GM21619 (cell line): ENCODE results near the gene YKT6.

Source experiments
- ATAC-seq: cut with Tn5 transposase; IDR thresholded peaks from one replicate; pipeline ENCODE4 v1.9.1; 2021; ENCODE audit not compliant: unreplicated experiment

YKT6 gene

GRCh38 chr7:44217852-44218402 lies 17.1 kb downstream of the YKT6 start:
- ATAC-seq, result no peak

GRCh38 chr7:44218418-44219201 lies 17.8 kb downstream of the YKT6 start:
- no peak for ATAC-seq

- no peak for ATAC-seq
Observed at GRCh38 chr7:44219371-44220045, 18.7 kb downstream of the YKT6 start.

- no peak for ATAC-seq
Observed at GRCh38 chr7:44220046-44220357, 19.2 kb downstream of the YKT6 start.

- ATAC-seq, result no peak
Observed at GRCh38 chr7:44220358-44221112, 19.8 kb downstream of the YKT6 start.

GRCh38 chr7:44221231-44221791 lies 20.5 kb downstream of the YKT6 start:
- no peak for ATAC-seq

GRCh38 chr7:44222074-44222473 lies 21.3 kb downstream of the YKT6 start:
- no peak for ATAC-seq

GRCh38 chr7:44222776-44223261 lies 22.0 kb downstream of the YKT6 start:
- ATAC-seq, result no peak

GRCh38 chr7:44223362-44224079 lies 22.7 kb downstream of the YKT6 start:
- ATAC-seq, result no peak

GRCh38 chr7:44224080-44224973 lies 23.5 kb downstream of the YKT6 start:
- ATAC-seq, result no peak

- no peak for ATAC-seq
Observed at GRCh38 chr7:44224974-44225565, 24.3 kb downstream of the YKT6 start.

GRCh38 chr7:44225566-44226395 lies 25.0 kb downstream of the YKT6 start:
- ATAC-seq, result no peak

- ATAC-seq, result no peak
Observed at GRCh38 chr7:44226396-44226753, 25.6 kb downstream of the YKT6 start.

GRCh38 chr7:44227911-44228310 lies 27.1 kb downstream of the YKT6 start:
- no peak for ATAC-seq

- no peak for ATAC-seq
Observed at GRCh38 chr7:44228571-44229350, 28.0 kb downstream of the YKT6 start.

- no peak for ATAC-seq
Observed at GRCh38 chr7:44229546-44230105, 28.8 kb downstream of the YKT6 start.

- ATAC-seq, result no peak
Observed at GRCh38 chr7:44230286-44230685, 29.5 kb downstream of the YKT6 start.
